Spleen (tissue), 7 donors: ENCODE data around the gene LY6G6C.

Experiments used
- CTCF ChIP-seq, 11 experiments: fragments of 200-600 bp in 7 of 11; fragments of 450-650 bp in 4 of 11; sonication (generic) in 4 of 11; IDR thresholded peaks in 8 of 11; conservative IDR thresholded peaks in 3 of 11; 1 replicate in 7 of 11; 2 replicates in 4 of 11; pipeline versions ENCODE4 v1.4.0 to v1.8.0; 2016 to 2021; ENCODE audit warnings: antibody characterized with exemption in 11 of 11, inconsistent platforms in 4 of 11, mild to moderate bottlenecking in 1 of 11
- POLR2A ChIP-seq, 3 donors: fragments of 450-650 bp; IDR thresholded peaks; one replicate each; pipeline ENCODE4 v1.5.1; 2017; ENCODE audit warnings: antibody characterized with exemption in 3 of 3, mild to moderate bottlenecking in 1 of 3
- donor health status: DM: no; HTN: no; CAD: no; lungs with moderate emphysema.
- donor health status: DM: no; HTN: no; CAD: no.
- donor health status: DM: no; HTN: no; CAD: no.

GRCh38 chr6:31700740-31701401, 20.7 kb downstream of the LY6G6C start:
- TF ChIP-seq POLR2A (IDR thresholded peaks at IDR 0.05) (no peak), CTCF (IDR thresholded peaks at IDR 0.05 in 8 of 11, conservative IDR thresholded peaks at IDR 0.05 in 3 of 11) (no peak)
